ENCODE measurements around the gene PIK3C2G. TPM values are rescaled to one million over a fixed set of nuclear protein-coding genes. Genes with fewer than 3 reads are reported as not detected.
A peak's percentile ranks its signal among the peaks of the same experiment; 100 is the strongest.

PIK3C2G gene
- polyA plus RNA-seq, 2 of the 4 experiments (the other 2 are of a cell fraction) = 0.01 TPM; not detected in 1

- H3K4me1 ChIP-seq = no peaks in the 10 kb centered on the region
- ATAC-seq (no peak), DNase-seq (ENCODE audit: low read depth in 1 of 2, low spot score in 1 of 2) (no peak), FAIRE-seq (no peak)
- H3K27ac ChIP-seq = no peak overlapping the region
- no peak overlapping the region for H3K4me2 ChIP-seq
- no peak overlapping the region for H3K4me3 ChIP-seq
- H3K9me3 ChIP-seq = no peaks in the 10 kb centered on the region
- TF ChIP-seq HOXB5 (CRISPR knock-in tag; IDR thresholded peaks at IDR 0.05) (no peak), JUNB (IDR thresholded peaks at IDR 0.05) (no peak), ZFP36 (IDR thresholded peaks at IDR 0.05; ENCODE audit: borderline replicate concordance, partially characterized antibody) (no peak), NR3C1 (IDR thresholded peaks at IDR 0.05) (no peak), NPAS2 (CRISPR knock-in tag; IDR thresholded peaks at IDR 0.05; ENCODE audit: borderline replicate concordance) (no peak), RCOR1 (IDR thresholded peaks at IDR 0.05; ENCODE audit: low read depth, low read length) (no peak), POLR2A (IDR thresholded peaks at IDR 0.05; ENCODE audit: low read length) (no peak), RARB (CRISPR knock-in tag; IDR thresholded peaks at IDR 0.05) (no peak), HOXA7 (CRISPR knock-in tag; IDR thresholded peaks at IDR 0.05) (no peak), FOXS1 (CRISPR knock-in tag; IDR thresholded peaks at IDR 0.05) (no peak), KDM5A (IDR thresholded peaks at IDR 0.05) (no peak), MAX (IDR thresholded peaks at IDR 0.05) (no peak), REST (IDR thresholded peaks at IDR 0.05) (no peak), HDAC2 (IDR thresholded peaks at IDR 0.05) (no peak), NFE2L2 (conservative IDR thresholded peaks at IDR 0.05; ENCODE audit: low read length) (no peak), SMC3 (IDR thresholded peaks at IDR 0.05) (no peak), ATOH8 (CRISPR knock-in tag; IDR thresholded peaks at IDR 0.05; ENCODE audit: low read depth) (no peak), BHLHE40 (IDR thresholded peaks at IDR 0.05; ENCODE audit: low read depth, low read length) (no peak), ZC3H11A (IDR thresholded peaks at IDR 0.05) (no peak), RFX5 (IDR thresholded peaks at IDR 0.05) (no peak)
- ChIA-PET CTCF (no interaction called here), POLR2A (no interaction called here)
- WGBS (ENCODE audit: missing lambda C conversion rate) = 10% methylated on average over 2 of the region's 2 CpGs
Observed at GRCh38 chr12:18580706-18581105, 319.4 kb downstream of the PIK3C2G start.

- ChIA-PET POLR2A (no interaction called here), CTCF (no interaction called here)
- H3K4me2 ChIP-seq = no peak overlapping the region
- 21% methylated on average over 2 of the region's 2 CpGs for WGBS (ENCODE audit: missing lambda C conversion rate)
- H3K4me3 ChIP-seq = no peak overlapping the region
- no peak for DNase-seq (ENCODE audit: low read depth in 1 of 2, low spot score in 1 of 2)
- no peaks in the 10 kb centered on the region for H3K9me3 ChIP-seq
- TF ChIP-seq CEBPB (IDR thresholded peaks at IDR 0.05) = no peak
- no peak for TF ChIP-seq RARB (CRISPR knock-in tag; IDR thresholded peaks at IDR 0.05)
- TF ChIP-seq MAFK (IDR thresholded peaks at IDR 0.05; ENCODE audit: partially characterized antibody) = peak; percentile 62
- no peaks in the 10 kb centered on the region for H3K4me1 ChIP-seq
- ATAC-seq = no peak
- FAIRE-seq = no peak
- no peak overlapping the region for H3K27ac ChIP-seq
Observed at GRCh38 chr12:18581232-18581962, 320.1 kb downstream of the PIK3C2G start.

- ChIA-PET CTCF (interaction anchor here (0.6 kb wide), 1 partner anchor 92 kb away, joined by 3 read pairs; no protein-coding TSS in a partner anchor), POLR2A (no interaction called here)
- Histone ChIP-seq H3K27ac (no peak overlapping the region), H3K4me1 (no peaks in the 10 kb centered on the region), H3K4me3 (no peak overlapping the region), H3K9me3 (no peaks in the 10 kb centered on the region), H3K4me2 (no peak overlapping the region)
- ATAC-seq (no peak), DNase-seq (ENCODE audit: low read depth in 1 of 2, low spot score in 1 of 2) (no peak), FAIRE-seq (no peak)
- TF ChIP-seq MAFK (IDR thresholded peaks at IDR 0.05; ENCODE audit: partially characterized antibody) (no peak), RAD21 (conservative IDR thresholded peaks at IDR 0.05 in 1 of 2, IDR thresholded peaks at IDR 0.05 in 1 of 2) (no peak), HOXB13 (CRISPR knock-in tag; IDR thresholded peaks at IDR 0.05; ENCODE audit: low read depth) (no peak), CBX8 (IDR thresholded peaks at IDR 0.05) (no peak), CHD4 (IDR thresholded peaks at IDR 0.05; ENCODE audit: borderline replicate concordance) (no peak), ZNF302 (CRISPR knock-in tag; IDR thresholded peaks at IDR 0.05) (no peak), NFE2L2 (conservative IDR thresholded peaks at IDR 0.05; ENCODE audit: low read length) (no peak), ELK1 (IDR thresholded peaks at IDR 0.05; ENCODE audit: low read depth, low read length) (no peak), EP300 (IDR thresholded peaks at IDR 0.05) (no peak)
Observed at GRCh38 chr12:18583655-18584054, 322.3 kb downstream of the PIK3C2G start.
